ENCODE measurements around the gene NPPC.

NPPC gene

DNA sequence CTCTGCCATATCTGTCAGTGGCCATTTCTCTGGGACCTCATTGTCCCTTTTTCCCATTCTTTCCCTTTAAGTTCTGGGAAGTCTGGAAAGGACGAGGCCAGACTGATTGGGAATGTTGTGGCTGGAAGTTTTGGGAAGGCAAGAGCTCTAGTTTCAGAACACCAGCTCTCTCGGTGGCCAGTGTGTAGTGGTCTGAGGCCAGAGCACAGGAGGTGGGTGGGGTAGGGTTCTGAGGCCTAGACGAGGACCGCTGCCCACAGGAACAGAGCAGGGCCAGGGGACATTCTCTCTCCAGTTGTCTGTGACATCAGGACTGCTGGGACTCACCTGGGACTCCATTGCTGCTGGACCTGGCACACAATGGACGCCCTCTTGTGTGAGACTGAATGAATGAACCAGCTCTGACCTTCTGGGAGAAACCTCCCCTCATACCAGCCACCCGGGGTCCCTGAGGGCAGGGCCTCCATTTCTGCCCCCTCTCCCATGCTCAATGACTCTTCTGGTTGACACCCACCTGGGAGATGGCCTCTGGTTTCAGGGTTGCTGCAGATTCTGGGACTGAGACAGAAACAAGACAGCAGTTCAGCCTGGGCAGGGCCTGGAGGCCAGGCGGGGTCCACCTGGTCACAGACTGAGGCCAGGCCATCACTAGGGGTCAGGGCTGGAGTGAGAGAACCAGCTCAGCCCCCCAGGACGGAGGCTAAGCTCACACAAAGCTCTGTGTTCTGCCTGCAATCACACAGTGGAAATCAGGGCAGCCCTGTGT lies 8.4 kb upstream of the NPPC start:
- no peak for ATAC-seq

DNA sequence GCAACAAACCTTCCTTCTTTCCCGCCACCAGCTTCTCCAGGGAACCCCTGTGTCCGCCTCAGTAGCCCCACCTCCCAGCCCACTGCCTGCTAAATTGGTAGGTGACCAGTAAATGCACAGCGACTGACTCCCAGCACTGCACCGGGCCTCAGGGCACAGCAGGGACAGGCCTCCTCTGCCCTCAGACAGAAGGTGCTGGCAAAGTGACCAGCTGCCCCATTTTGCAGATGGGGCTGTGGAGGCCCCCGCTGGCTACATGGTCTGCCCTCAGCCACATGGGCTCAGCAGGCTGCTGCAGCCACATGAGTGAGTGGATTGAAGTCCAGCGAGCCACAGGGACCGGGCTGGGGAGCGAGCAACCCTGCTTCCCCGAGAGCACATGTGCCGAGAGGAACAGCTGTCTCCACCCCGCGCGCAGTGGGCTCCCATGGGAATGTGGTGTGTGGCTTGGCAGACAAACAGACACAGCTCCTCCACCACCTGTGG lies 7.8 kb upstream of the NPPC start:
- ATAC-seq, result no peak

DNA sequence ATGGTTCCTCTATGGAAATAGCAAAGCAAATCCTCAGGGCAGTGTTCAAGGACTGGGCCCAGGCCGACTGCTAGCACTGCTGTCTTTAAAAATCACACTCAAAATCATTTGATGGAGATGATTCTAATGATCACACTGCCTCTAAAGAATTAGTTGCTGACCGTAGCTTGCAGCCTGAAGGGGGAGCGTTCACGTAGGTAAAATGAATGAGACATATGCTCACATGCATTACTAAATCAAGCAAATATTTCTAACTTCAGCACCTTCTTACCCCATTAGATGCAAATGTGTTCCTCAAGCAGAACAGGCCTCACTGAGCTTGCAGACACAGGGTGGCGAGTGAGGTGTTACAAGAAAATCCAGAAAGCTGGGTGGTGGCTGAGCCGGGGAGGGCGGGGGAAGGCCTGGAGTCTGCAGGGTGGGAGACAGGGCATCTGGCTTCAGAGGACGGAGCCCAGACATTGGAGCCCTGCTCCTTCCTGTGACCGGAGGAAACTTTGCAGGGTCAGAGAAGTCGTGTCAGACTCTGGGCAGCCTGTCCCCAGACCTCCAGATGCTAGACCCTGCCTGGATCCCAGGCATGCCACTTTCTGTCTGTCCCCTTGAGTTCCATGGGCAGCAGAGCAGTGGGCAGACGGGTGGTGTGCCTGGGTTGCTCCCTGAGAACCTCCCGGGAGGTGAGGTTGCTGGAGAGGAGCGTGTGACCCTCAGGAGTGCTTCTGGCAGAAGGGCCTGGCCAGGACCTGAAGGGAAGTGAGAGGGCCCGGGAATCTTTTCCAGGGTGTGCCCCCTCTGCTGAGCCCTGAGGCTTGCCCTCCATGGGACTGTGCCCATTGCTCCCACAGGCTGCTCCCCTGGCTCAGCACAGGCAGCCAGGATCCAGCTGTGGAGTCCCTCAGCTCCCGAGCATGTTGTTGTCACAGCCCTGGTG lies 7.1 kb upstream of the NPPC start:
- no peak for ATAC-seq

DNA sequence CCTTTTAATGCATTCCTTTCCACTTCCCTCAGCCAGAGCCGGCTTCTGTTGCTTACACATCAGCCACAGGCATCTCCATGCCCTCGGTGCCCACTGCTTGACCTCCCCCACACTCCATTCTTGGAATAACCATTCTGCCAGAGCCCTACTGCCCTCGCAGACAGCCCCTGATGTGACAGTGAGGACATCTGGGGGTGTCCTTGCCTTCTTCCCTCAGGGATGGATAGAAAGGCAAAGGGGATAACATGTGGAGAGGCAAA lies 6.4 kb upstream of the NPPC start:
- ATAC-seq, result no peak

DNA sequence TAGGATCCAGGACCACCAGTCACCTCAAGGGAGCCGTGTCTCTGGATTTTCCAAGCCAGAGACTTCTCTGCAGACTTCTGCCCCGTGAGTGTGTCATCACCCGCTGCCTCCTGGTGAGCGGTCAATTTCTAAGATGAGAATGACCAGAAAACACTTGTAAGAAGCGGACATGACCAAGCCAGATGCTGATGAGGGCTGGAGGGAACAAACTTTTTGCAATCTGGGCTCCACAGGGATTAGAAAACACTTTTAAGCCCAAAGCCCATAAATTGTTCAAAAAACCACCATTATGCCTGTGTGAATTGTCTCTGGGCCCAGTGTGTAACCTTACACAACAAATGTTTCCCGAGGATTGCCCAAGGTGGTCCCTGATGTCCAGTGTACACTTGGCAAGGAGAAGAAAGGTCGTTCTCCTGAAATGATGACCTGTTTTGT lies 5.3 kb upstream of the NPPC start:
- ATAC-seq, result no peak

DNA sequence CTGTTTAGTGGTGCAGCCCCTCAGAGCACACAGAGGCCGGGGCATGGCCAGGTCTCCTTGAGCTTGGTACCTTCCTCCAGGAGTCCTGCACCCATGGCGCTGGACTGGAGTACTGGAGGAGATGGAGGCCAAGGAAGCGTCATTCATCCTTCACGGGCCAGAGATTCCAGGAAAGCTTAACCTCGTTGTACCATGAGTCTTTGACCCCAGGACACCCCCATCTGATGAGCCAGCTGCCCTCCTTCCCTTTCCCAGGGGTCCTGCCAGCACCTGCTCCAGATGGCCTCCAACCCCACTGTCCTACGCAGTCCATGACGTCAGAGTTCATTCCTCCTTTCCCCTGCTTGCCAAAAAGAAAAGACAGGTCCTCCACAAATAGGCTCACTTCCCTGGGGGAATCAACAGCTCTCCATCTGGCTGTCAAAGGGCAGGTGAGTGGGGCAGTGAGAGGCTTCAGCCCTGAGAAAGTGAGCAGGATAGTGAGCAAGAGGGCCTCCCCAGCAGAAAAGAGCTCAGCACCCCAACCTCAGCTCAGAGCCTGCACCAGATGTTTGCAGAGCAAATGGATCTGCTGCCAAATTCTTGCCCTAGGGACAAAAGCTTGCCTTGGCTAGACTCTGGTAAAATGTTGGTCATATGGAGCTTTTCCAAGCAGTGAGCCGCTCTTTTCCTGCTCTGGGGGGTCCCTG lies 4.5 kb upstream of the NPPC start:
- no peak for ATAC-seq

DNA sequence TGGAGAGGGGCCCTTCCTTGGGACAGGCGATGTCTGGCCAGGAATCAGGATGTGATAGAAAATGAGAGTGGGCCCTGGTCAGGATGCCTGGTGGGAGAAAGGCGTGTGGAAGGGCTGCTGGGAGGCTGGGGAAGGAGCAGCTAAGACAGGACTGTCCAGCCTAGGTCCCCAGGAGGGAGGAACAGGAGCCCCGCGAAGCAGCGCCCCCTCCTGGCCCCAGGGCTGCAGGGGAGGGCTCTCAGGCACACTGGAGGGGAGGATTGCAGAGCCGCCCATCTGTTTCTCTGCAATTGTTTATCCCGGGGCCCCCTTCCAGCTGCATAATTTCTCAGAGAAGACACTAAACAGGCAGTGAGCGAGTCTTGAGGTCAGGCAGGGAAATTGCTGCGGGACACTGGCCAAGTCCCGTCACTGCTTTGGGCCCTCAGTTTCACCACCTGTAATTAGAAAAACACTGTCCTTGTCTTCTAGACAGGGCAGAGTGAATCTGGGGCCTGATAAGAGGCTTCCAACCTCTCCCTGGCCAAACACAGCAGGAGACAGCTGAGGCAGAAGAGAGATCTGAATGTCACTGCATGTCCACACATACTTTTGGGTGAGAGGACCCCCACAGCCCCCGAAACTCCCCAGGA lies 3.9 kb upstream of the NPPC start:
- no peak for ATAC-seq

DNA sequence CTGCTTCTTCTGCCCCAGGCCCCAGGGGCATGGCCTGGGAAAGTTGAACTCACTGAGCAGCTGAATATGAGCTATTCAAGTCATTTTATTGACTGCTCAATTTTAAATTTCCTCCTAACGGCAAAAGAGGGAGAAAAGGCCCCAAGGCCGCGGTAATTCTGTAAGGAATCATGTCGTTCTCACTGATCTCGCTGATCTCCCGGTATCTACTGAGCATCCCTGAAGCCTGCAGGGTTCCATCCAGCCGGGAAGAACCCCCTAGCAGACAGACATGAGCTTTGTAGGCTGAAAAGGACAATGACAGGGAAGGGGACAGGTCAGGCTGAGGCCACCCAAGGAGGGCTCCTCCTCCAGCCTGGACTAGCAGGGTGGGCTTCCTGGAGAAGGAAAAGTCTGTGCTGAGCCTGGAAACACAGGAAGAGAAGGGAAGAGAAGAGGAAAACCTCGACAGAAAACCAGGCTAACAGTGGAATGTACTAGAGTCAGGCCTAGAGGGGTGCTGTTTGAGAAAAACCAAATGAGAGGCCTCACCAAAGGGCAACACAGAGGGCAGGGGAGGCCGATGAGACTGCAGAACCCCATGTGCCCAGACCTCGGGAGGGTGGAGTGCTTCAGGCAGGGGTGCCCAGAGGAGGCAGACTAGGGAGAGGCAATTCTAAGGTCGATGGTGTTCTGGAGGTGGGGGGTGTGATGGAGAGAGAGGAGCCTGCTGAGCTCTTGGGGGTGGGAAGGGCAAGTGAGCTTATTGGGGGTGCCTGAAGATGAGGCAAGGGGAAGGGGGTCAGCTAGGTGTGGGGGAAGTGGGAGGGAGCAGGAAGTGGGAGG lies 2.9 kb upstream of the NPPC start:
- no peak for ATAC-seq

DNA sequence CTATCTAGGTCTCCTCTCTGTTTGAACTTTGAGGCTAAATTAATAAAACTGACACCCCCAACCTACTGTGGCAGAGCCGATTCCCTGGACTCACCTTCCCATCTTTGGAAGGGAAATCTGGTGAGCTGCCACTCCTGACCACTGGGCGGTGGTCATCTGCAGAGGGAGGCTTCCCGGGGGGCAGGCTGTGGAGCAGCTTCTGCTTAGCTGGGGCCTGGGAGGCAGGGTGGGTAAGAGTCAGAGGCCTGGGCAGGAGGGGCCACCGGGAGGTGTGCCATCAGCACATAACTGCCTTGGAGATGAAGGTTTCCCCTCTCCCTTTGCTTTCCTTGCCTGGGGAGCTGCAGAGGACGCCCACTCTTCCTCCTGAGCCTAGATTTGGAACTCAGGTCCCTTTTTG lies 2.3 kb upstream of the NPPC start:
- ATAC-seq, result no peak

DNA sequence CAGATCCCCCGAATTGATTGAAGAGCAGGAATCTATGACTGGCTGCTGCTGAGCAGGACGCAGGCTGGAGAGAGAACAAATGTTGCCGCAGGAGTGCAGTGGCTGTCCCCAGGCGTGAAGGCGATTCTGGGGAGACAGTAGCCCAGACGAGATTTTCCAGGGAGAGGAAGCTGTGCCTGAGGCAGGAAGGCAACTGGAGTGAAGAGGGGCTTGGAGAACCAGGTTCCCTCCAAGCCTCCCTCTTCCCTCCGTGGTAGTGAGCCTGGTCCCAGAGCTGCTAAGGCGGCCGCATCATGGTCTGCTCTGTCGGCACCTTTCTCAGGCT lies 1.3 kb upstream of the NPPC start:
- no peak for ATAC-seq

DNA sequence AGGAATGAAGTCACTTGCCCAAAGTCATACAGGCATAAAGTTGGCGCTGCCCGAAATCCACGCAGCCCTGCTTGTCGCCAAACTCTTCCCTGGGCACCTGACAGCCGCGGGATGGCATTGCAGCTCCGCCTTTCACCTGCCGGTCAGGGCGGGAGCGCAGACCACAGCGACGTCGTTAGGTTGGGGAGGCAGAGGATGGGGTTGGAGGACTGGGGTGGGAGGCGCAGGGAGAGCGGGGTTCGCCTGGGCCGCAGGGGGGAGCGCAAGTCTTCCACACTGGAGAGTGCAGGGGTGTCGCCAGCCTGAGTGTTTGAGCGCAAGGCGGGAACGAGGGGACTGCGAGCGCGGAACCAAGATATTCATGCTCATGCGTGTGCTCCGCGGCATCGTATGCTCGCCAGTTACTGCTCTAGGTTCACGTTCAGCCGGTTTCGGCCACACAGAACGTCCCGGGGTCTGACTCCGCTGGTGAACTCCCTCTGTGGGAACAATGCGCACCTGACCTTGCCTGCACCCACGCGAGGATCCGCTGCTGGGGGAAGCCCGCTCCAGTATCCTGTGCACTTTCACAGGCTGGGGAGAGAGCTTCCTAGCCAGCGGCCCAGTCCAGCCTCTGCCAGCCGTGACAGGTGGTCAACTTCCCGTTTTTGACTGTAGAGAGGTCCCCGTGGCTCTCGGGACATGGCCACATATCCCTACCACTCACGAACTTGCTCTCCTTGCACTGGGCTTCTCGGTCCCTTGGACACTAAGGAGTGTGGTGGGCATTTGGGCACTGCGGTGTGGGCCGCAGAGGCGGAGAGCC lies 767 bp upstream of the NPPC start:
- ATAC-seq, result peak; percentile 6 to 18

DNA sequence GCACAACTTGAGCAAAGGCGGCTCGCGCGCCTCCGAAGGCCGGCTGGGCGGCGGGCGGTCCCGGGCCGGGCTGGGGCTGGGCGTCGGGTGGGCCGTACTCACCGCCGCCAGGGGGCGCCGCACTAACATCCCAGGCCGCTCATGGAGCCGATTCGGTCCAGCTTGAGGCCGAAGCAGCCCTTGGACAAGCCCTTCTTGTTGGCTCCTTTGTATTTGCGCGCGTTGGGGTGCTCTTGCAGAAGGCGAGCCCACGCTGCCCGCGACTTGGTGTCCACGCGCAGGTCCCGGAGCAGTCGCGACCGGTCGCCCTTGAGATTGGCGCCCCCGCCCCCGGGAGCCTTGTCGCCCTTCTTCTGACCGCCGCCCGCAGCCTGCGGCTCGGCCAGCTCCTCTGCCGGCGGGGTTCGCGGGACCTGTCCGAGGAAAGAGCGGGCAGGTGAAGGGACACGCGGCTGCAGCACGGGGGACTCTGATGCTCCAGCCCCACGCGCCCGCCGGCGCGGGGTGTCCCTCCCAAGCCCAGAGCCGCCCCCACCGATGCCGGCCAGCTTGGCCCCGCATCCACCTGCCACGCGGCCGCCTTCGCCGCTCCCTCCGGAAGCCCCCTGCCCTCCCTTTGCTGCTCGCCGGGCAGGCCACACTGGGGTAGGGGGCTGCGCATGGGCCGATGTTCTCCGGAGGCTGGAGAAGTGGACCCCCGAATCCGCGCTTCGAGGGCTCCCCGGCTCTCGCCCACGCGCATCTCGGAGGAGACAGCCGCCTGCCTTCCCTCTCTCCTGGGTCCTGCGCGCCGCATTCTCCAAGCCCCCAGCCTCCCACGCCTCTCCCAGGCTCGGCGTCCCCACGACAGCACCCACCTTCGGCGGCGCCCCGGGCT lies 655 bp downstream of the NPPC start:
- peak; percentile 66 to 69 for ATAC-seq

DNA sequence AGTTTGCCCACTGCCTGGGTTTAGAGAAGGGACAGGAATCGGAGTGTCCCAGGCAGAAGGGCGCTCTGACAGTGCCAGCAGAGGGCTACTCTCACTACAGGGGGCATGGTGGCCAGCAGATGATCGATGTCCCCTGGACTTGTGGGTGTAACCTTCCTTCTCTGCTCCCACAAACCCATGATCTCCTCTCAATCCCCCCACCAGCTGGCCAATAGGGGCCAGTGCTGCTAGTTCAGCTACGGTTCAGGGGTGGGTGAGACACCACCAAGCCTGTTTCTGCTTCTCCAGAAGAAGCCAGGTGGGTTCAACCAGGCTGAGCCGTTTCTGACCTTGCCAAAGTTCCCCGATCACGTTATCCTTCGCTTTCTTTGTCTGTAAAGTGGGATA lies 1.3 kb downstream of the NPPC start:
- ATAC-seq, result peak in 1 of 2 donors; percentile 5

DNA sequence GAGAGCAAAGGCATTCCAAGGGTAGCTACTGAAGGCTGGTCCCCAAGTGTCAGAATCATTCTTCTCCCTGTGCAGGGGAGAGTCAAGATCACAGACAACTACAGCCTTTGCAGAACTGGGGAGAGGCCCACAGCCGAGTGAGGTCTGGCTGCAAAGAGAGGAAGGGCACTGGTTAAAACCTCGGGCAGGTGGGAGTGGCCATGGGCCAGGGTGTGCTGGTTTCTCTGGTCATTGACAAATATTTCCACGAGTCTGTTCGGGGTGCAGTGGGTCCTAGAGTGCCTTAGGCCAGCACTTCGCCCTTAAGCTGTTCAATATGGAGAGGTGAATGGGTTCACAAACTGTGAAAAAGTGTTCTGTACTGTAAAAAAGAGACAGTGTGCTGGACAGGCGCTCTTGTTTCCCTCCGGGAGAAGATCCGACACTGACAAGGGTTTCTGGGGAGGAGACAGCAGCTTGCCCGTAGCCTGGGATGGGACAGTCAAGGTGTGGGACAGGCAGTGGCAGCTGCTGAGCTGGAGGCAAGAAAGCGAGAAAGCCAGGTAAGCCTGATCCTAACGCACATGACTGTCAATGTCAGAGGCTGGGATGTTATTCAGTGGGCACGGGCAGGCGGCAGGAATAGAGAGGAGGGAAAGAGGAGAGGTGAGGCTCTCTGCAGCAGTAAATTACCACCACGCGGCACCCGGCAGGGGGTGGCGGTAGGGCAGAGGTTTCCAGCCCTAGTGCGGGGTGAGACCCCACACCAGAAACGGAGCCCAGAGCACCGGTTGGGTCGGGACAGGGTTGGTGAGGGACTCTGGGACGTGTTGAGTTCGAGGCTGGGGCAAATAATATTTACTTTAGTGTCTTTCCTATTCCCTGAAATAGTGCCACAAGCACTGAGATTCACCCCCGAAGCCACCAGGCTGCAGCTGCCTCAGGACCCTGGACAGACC lies 2.0 kb downstream of the NPPC start:
- no peak for ATAC-seq

DNA sequence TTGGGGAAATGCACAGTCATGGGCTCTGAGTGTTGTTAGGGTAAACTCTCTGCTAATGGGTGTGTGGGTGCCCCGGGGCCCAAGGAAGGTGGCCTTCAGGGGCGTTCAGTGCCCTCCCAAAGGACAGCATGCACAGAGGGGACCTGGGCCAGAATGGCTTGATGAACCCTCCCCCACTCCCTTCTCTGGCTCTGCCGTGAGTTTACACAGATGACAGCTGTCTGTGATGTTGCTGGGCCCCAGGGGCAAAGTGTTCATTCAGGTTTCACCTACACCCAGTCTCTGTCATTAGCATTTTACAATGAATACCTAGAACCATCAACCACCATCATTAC lies 3.2 kb downstream of the NPPC start:
- no peak for ATAC-seq

DNA sequence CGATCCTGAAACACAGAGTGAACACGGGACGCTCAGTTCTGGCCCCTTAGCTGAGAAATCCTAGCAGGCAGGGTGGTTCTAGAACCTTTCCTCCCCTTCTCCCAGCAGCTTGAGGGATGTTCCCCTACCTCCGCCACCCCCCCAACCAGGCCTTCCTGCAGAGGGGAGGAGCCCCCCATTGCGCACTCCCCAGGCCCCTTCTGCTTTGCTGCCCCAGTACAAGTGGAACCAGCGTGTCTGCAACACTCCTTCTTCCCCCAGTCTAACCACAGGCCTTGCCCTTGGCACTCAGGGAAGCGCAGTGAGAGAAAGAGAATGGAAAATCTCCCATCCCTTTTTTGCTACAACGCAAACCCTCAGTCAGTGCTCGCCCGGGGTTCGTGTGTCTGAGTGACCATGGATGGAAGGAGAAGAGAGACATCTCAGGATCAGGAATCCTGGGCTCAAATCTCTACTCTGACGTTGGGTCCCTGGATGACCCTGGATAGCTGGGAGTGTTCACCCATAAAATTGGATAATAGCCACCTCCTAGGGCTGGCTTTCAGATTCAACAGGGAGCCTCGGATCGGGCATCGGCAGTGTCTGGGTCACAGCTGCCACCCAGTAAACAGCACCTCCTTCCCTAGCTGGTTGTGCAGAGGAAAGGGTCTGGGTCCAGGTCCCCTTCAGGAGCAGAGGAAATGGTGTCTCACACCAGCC lies 3.7 kb downstream of the NPPC start:
- ATAC-seq, result no peak

DNA sequence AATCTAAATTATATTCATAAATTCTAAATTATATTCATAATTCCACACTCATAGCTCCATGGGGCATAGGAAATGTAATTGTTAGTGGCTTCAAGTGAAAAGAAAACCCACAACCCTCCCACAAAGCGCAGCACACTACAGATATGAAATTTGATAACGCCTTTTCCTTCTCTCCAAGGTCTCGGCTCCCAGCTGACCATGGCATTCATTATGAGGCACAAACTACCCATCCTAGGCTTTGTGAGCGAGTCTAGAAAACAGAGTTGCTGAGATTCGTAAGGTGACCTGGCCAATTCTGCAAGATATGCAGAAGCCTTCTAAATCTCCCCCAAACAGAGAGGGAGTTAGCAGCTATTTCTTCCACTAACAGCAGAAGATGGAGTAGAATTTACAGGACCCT lies 5.4 kb downstream of the NPPC start:
- no peak for ATAC-seq

DNA sequence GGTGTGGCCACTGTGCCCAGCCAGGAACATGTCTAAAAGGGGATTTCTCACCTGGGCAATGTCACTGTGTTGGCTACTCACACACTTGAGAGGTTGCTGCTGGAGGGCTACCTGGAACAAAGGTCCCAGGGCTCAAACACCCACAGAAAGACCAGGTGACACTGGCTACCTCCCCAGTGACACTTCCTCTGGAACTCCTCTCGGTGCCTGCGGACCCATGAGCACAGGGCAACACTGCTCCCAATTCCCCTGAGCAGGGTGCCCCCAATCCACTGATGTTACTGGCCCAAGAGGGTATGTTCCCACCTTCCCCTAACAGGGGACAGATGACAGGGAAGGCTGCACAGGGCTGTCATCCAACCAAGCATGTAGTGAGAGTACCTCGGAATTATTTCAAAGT lies 5.8 kb downstream of the NPPC start:
- ATAC-seq, result no peak
